GM23248 (cell line): ENCODE measurements around the gene RXRB.

ENCODE experiments used
- EZH2 ChIP-seq: fragments of 200-600 bp; sonication (generic); IDR thresholded peaks from 2 replicates; pipeline ENCODE4 v1.6.1; 2018; ENCODE audit warnings: antibody characterized with exemption, mild to moderate bottlenecking; ENCODE audit not compliant: insufficient read depth, poor library complexity, severe bottlenecking
- EZH2phosphoT487 ChIP-seq: fragments of 200-600 bp; sonication (generic); IDR thresholded peaks from 2 replicates; pipeline ENCODE4 v1.6.1; 2018; ENCODE audit warnings: antibody characterized with exemption, moderate library complexity, mild to moderate bottlenecking, low read depth; ENCODE audit not compliant: insufficient read depth

GRCh38 chr6:33202799-33203198, 2.3 kb upstream of the RXRB start:
- TF ChIP-seq EZH2 (no peak), EZH2phosphoT487 (no peak)
